SU-DHL-6 (cell line): Measurements from ENCODE around the gene KIAA1958.

Experiments used
- H2AFZ ChIP-seq: fragments of 200-600 bp; sonication (generic); 2 replicates; pipeline ENCODE4 v1.6.1; 2014; ENCODE audit warnings: low read depth, mild to moderate bottlenecking, moderate library complexity, mixed read lengths, antibody characterized with exemption, low read length; ENCODE audit not compliant: severe bottlenecking
- H3F3A ChIP-seq: fragments of 200-600 bp; shearing (Covaris generic); 2 replicates; pipeline ENCODE4 v1.6.0; 2016; ENCODE audit warnings: antibody characterized with exemption, mild to moderate bottlenecking; ENCODE audit not compliant: insufficient read depth
- H3K27ac ChIP-seq: fragments of 200-600 bp; sonication (generic); 2 replicates; pipeline ENCODE4 v1.5.1; 2016; ENCODE audit warnings: low read depth, mild to moderate bottlenecking, low read length, moderate library complexity, mixed read lengths
- H3K27me3 ChIP-seq: fragments of 200-600 bp; sonication (generic), shearing (Covaris generic); 2 replicates; pipeline ENCODE4 v1.6.0; 2014; ENCODE audit warnings: mild to moderate bottlenecking, low read length
- H3K36me3 ChIP-seq: fragments of 200-600 bp; sonication (generic); 2 replicates; pipeline ENCODE4 v1.6.1; 2014; ENCODE audit warnings: mild to moderate bottlenecking, low read length, mixed read lengths
- H3K4me2 ChIP-seq: fragments of 300-600, 200-600 bp; shearing (Covaris generic), sonication (generic); 2 replicates; pipeline ENCODE4 v1.6.0; 2014; ENCODE audit warnings: low read length, low read depth, mild to moderate bottlenecking; ENCODE audit not compliant: poor library complexity, severe bottlenecking
- H3K4me3 ChIP-seq: fragments of 200-600 bp; sonication (generic); 2 replicates; pipeline ENCODE4 v1.5.1; 2014; ENCODE audit warnings: antibody characterized with exemption, low read length, mild to moderate bottlenecking, mixed read lengths; ENCODE audit not compliant: insufficient read depth, poor library complexity, severe bottlenecking
- H3K79me2 ChIP-seq: fragments of 200-600 bp; sonication (generic); 2 replicates; pipeline ENCODE4 v1.6.1; 2014; ENCODE audit warnings: mild to moderate bottlenecking, low read length, moderate library complexity; ENCODE audit not compliant: insufficient read depth
- H3K9ac ChIP-seq: fragments of 200-600 bp; sonication (generic); 2 replicates; pipeline ENCODE4 v1.7.0; 2014; ENCODE audit warnings: mild to moderate bottlenecking, low read length
- H3K9me2 ChIP-seq: fragments of 200-600 bp; sonication (generic); replicated peaks from 2 replicates; pipeline ENCODE4 v1.6.1; 2014; ENCODE audit warnings: low read length; ENCODE audit not compliant: insufficient read depth
- H3K9me3 ChIP-seq: fragments of 200-600 bp; sonication (generic); 2 replicates; pipeline ENCODE4 v1.6.1; 2014; ENCODE audit warnings: low read length, mixed read lengths; ENCODE audit not compliant: insufficient read depth
- H4K20me1 ChIP-seq: fragments of 200-600 bp; sonication (generic); 2 replicates; pipeline ENCODE4 v1.6.1; 2014; ENCODE audit warnings: low read depth, mild to moderate bottlenecking, antibody characterized with exemption, low read length, moderate library complexity, mixed read lengths
- CTCF ChIP-seq: fragments of 200-600 bp; sonication (generic); IDR thresholded peaks from one replicate; pipeline ENCODE4 v1.5.1; 2017; ENCODE audit warnings: antibody characterized with exemption, mild to moderate bottlenecking, low read length, moderate library complexity; ENCODE audit not compliant: insufficient read depth, poor library complexity, severe bottlenecking
- EZH2phosphoT487 ChIP-seq: fragments of 200-600 bp; sonication (generic), shearing (Covaris generic); conservative IDR thresholded peaks from 2 replicates; pipeline ENCODE4 v1.6.1; 2018; ENCODE audit warnings: mild to moderate bottlenecking, antibody characterized with exemption, low read length, moderate library complexity, mixed read lengths

The KIAA1958 gene

DNA sequence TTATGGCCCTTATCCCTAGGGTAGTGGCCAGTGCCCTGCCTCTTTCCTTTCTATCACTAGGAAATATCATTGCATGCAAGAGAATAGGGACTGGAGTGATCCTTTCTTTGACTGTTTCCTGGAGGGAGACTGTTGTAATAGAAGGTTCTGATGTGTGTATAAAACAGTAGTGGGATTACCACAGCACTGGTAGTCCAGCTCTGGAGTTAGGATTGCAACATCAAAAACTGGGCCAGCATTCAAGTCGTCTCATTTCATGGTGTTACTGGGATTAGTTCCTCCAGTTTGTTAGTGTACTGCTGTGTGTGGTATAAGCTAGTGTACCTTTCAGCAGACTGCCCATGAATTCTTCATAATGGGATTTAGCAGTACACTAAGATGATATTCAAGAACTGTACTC is 45.8 kb downstream of the KIAA1958 start:
- Histone ChIP-seq H3K9me2 (no peaks in the 10 kb centered on the region), H3K9me3 (no peaks in the 10 kb centered on the region), H2AFZ (no peak overlapping the region), H3K27me3 (no peaks in the 10 kb centered on the region), H4K20me1 (no peaks in the 10 kb centered on the region; the same call in 1 of the 2 replicates), H3K27ac (no peak overlapping the region), H3K4me2 (no peak overlapping the region), H3K36me3 (no peaks in the 10 kb centered on the region), H3K9ac (no peak overlapping the region), H3K79me2 (peaks cover 44% of the 10 kb centered on the region), H3F3A (no peaks in the 10 kb centered on the region), H3K4me3 (no peak overlapping the region)
- TF ChIP-seq EZH2phosphoT487: no peak
- no peak for TF ChIP-seq CTCF

GRCh38 chr9:112533660-112534059 is 47.0 kb downstream of the KIAA1958 start:
- Histone ChIP-seq H3K4me3 (no peak overlapping the region), H3K9ac (no peak overlapping the region), H3K4me2 (no peak overlapping the region), H3K9me3 (no peaks in the 10 kb centered on the region), H2AFZ (no peak overlapping the region), H3K27me3 (no peaks in the 10 kb centered on the region), H4K20me1 (no peaks in the 10 kb centered on the region; the same call in 1 of the 2 replicates), H3F3A (no peaks in the 10 kb centered on the region), H3K27ac (no peak overlapping the region), H3K79me2 (peaks cover 44% of the 10 kb centered on the region), H3K36me3 (no peaks in the 10 kb centered on the region), H3K9me2 (no peaks in the 10 kb centered on the region)
- TF ChIP-seq CTCF (no peak), EZH2phosphoT487 (no peak)

DNA sequence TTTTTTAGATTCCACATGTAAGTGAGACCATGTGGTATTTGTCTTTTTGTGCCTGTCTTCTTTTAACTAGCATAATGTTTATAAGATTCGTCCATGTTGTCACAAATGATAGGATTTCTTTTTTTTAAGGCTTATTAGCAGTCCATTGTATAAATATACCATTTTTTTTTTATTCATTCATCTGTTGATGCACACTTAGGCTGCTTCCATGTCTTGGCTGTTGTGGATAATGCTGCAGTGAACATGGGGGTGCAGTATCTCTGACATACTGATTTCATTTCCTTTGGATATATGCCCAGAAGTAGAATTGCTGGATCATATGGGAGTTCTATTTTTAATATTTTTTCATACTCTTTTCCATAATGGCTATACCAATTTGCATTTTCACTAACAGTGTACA is 48.7 kb downstream of the KIAA1958 start:
- Histone ChIP-seq H4K20me1 (no peaks in the 10 kb centered on the region; the same call in 1 of the 2 replicates), H3K79me2 (peaks cover 35% of the 10 kb centered on the region), H3K27me3 (no peaks in the 10 kb centered on the region), H3F3A (no peaks in the 10 kb centered on the region), H3K9ac (no peak overlapping the region), H3K9me3 (no peaks in the 10 kb centered on the region), H3K9me2 (no peaks in the 10 kb centered on the region), H3K27ac (no peak overlapping the region), H3K4me3 (no peak overlapping the region), H3K4me2 (no peak overlapping the region), H3K36me3 (no peaks in the 10 kb centered on the region), H2AFZ (no peak overlapping the region)
- TF ChIP-seq EZH2phosphoT487: no peak
- TF ChIP-seq CTCF: no peak

GRCh38 chr9:112535811-112536210 is 49.2 kb downstream of the KIAA1958 start:
- Histone ChIP-seq H3K9me2 (no peaks in the 10 kb centered on the region), H3K36me3 (no peaks in the 10 kb centered on the region), H2AFZ (no peak overlapping the region), H3K4me2 (no peak overlapping the region), H3F3A (no peaks in the 10 kb centered on the region), H3K4me3 (no peak overlapping the region), H3K9ac (no peak overlapping the region), H3K9me3 (no peaks in the 10 kb centered on the region), H3K27me3 (no peaks in the 10 kb centered on the region), H4K20me1 (peaks cover 3% of the 10 kb centered on the region; the same call in 1 of the 2 replicates), H3K27ac (no peak overlapping the region), H3K79me2 (peaks cover 30% of the 10 kb centered on the region; the same call in 1 of the 2 replicates)
- no peak for TF ChIP-seq CTCF
- TF ChIP-seq EZH2phosphoT487: no peak
